ENCODE measurements around the gene ZC3H4. TPM values are rescaled to one million over a fixed set of nuclear protein-coding genes. Genes with fewer than 3 reads are reported as not detected.
"Not testable (repeated sequence)": the region's sequence is repeated elsewhere in the genome, so short reads cannot be mapped to it uniquely, and the experiment has no call there.

The ZC3H4 gene
- total RNA-seq, 1 donor from 2014 or later: 23.9 TPM

- DNase-seq (ENCODE audit: low read depth): no peak
- H3K36me3 ChIP-seq (ENCODE audit: control insufficient read depth, insufficient read depth, low read length): no peaks in the 10 kb centered on the region
- no peak for TF ChIP-seq CTCF (IDR thresholded peaks at IDR 0.05; ENCODE audit: insufficient read depth, low read length, poor library complexity, severe bottlenecking)
- no peaks in the 10 kb centered on the region for H3K27me3 ChIP-seq (ENCODE audit: control insufficient read depth, insufficient read depth, low read length)
- H3K4me3 ChIP-seq (ENCODE audit: low read depth, low read length): no peak overlapping the region
Observed at GRCh38 chr19:47066376-47067214, 47.0 kb downstream of the ZC3H4 start.

DNA sequence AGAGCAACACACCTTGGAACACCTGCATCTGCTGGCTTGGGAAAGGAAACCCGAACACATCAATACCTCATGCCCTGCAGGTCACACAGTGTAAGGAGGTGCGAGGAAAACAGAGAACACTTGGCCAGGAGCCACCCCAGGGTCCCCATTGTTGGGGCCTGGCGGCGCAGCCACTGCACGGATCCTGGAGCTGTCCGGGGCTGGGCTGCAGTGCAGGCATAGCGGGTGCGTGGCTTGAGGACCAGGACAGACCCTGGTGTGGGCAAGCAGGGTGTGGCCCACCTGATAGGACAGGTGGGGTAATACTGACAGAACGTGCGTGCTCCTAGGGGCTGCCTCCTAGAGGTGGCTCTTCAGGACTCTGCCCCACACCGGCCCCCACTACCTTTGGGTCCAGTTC, 48.3 kb downstream of the ZC3H4 start:
- Histone ChIP-seq H3K36me3 (ENCODE audit: control insufficient read depth, insufficient read depth, low read length) (no peaks in the 10 kb centered on the region), H3K4me3 (ENCODE audit: low read depth, low read length) (no peak overlapping the region), H3K27me3 (ENCODE audit: control insufficient read depth, insufficient read depth, low read length) (no peaks in the 10 kb centered on the region)
- TF ChIP-seq CTCF (IDR thresholded peaks at IDR 0.05; ENCODE audit: insufficient read depth, low read length, poor library complexity, severe bottlenecking): no peak
- no peak for DNase-seq (ENCODE audit: low read depth)

- Histone ChIP-seq H3K27me3 (ENCODE audit: control insufficient read depth, insufficient read depth, low read length) (no peaks in the 10 kb centered on the region), H3K4me3 (ENCODE audit: low read depth, low read length) (no peak overlapping the region), H3K36me3 (ENCODE audit: control insufficient read depth, insufficient read depth, low read length) (no peaks in the 10 kb centered on the region)
- no peak for TF ChIP-seq CTCF (IDR thresholded peaks at IDR 0.05; ENCODE audit: insufficient read depth, low read length, poor library complexity, severe bottlenecking)
- DNase-seq (ENCODE audit: low read depth): no peak
Observed at GRCh38 chr19:47063874-47064273, 49.7 kb downstream of the ZC3H4 start.

DNA sequence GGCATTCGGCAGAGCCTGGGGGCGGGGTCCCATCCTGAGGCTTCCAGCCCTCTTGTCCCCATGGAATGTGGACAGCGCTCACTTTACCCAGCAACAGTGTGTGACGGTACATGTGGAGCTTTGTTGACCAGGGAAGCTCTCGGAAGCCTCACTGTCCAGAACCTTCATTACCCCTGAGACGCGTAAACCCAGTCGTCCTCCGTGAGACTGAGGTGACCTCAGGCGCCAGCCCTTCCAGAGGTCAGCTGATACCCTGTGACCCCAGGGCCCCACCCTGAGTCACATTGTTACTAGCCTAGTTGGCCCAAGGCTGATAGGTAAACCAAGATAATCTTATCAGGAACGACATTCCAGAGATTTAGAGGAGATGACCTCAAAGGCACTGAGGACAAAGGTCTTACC, 55.0 kb downstream of the ZC3H4 start:
- no peak for DNase-seq (ENCODE audit: low read depth)
- H3K36me3 ChIP-seq (ENCODE audit: control insufficient read depth, insufficient read depth, low read length): no peaks in the 10 kb centered on the region
- no peak overlapping the region for H3K4me3 ChIP-seq (ENCODE audit: low read depth, low read length)
- H3K27me3 ChIP-seq (ENCODE audit: control insufficient read depth, insufficient read depth, low read length): peaks cover 2% of the 10 kb centered on the region
- TF ChIP-seq CTCF (IDR thresholded peaks at IDR 0.05; ENCODE audit: insufficient read depth, low read length, poor library complexity, severe bottlenecking): no peak

DNA sequence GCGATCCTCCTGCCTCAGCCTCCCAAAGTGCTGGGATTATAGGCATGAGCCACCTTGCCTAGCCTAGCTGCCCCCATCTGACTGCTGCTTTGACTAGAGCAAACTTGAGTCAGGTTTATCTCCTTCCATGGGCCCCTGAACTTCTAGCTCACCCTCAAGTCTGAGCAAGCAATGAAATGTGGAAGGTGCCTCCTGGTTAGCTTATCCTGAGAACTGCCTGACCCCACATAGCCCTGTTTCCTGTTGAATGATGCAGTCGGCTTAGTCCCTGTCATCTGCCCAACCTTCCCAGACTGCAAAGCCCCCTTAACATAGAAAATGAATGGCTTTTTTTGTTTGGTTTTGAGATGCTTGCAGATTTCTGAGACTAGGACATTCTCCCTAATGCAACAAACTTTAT, 56.2 kb downstream of the ZC3H4 start:
- Histone ChIP-seq H3K27me3 (ENCODE audit: control insufficient read depth, insufficient read depth, low read length) (peaks cover 2% of the 10 kb centered on the region), H3K36me3 (ENCODE audit: control insufficient read depth, insufficient read depth, low read length) (no peaks in the 10 kb centered on the region), H3K4me3 (ENCODE audit: low read depth, low read length) (no peak overlapping the region)
- no peak for TF ChIP-seq CTCF (IDR thresholded peaks at IDR 0.05; ENCODE audit: insufficient read depth, low read length, poor library complexity, severe bottlenecking)
- no peak for DNase-seq (ENCODE audit: low read depth)

GRCh38 chr19:47056411-47056810, 57.2 kb downstream of the ZC3H4 start:
- H3K27me3 ChIP-seq (ENCODE audit: control insufficient read depth, insufficient read depth, low read length): peaks cover 2% of the 10 kb centered on the region
- no peak for DNase-seq (ENCODE audit: low read depth)
- H3K4me3 ChIP-seq (ENCODE audit: low read depth, low read length): no peak overlapping the region
- H3K36me3 ChIP-seq (ENCODE audit: control insufficient read depth, insufficient read depth, low read length): no peaks in the 10 kb centered on the region
- no peak for TF ChIP-seq CTCF (IDR thresholded peaks at IDR 0.05; ENCODE audit: insufficient read depth, low read length, poor library complexity, severe bottlenecking)

GRCh38 chr19:47050562-47050961, 63.0 kb downstream of the ZC3H4 start:
- not testable (repeated sequence) for DNase-seq (ENCODE audit: low read depth); H3K36me3 ChIP-seq (ENCODE audit: control insufficient read depth, insufficient read depth, low read length); H3K27me3 ChIP-seq (ENCODE audit: control insufficient read depth, insufficient read depth, low read length); H3K4me3 ChIP-seq (ENCODE audit: low read depth, low read length)

Data from kidney epithelial cell (primary cell).